ENCODE results near the gene SCAMP4. TPM values are rescaled to one million over a fixed set of nuclear protein-coding genes. Genes with fewer than 3 reads are reported as not detected.
A peak's percentile ranks its signal among the peaks of the same experiment; 100 is the strongest.
"Not testable (repeated sequence)": the region's sequence is repeated elsewhere in the genome, so short reads cannot be mapped to it uniquely, and the experiment has no call there.

Gene SCAMP4
- total RNA-seq, 1 experiment from 2014 or later: 29.2 TPM

DNA sequence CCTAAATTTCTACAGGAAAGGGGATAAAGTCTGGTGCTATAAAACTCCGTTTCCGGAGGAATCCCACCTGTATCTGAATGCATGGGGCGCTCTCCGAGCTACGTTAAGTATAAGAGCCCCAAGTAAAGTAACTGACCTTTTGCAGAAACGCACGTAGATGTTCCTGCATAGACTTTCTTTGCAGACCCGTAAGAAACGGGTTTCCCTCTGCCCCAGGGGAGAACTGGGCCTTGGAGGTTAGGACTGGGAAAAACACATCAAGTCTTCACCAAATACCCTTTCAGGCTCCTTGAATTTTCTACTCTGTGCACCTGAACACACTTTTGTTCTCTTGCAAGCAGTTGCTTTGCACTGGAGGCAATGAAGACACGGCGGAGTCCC lies 29.9 kb upstream of the SCAMP4 start:
- H3K27ac ChIP-seq; H3K9me3 ChIP-seq (replicated peaks); H3K36me3 ChIP-seq; H3K4me1 ChIP-seq; H3K27me3 ChIP-seq; DNase-seq: not testable (repeated sequence)
- peak overlapping the region; percentile 94 for H3K4me3 ChIP-seq

DNA sequence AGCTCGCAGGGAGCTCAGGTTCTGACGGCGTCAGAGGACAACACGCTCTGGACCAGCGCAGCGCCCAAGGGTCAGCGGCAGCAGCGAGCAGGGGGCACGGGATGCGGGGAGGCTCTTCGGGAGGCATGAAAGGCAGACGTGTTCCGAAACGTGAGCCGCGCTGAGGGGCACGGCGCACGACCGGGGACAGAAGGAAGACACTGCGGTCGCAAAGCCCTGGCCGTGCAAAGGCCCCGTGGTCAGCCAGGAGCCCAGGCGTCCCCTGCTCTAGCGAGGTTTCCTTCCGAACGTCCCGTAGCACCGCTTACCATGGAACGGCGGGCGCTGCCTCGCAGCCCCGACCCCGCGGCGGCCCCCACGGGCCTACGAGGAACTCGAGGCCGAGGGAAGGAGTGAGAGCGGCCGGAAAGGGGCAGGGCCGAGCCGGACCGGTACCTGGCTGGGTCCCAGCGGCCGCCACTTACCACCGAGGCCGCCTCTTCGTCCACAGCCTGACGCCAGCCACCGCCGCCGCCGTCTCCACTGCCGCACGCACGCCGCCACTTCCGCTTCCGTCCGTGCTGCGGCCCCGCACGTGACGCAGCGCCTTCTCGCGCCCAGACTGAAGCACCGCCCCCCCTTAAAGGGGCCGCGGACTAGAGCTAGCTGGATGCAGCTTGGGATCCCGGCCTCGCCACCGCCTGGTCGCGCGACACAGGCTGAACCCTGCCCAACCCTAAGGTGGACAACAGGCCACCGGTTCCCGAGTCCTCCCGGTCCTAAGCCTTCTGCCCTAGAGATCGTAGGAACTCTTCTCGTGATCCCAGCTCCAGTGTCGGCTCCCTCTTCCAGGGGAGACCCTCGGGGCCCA lies 29.3 kb upstream of the SCAMP4 start:
- Histone ChIP-seq H3K36me3 (peaks cover 4% of the 10 kb centered on the region; the same call in 1 of the 2 replicates), H3K9me3 (replicated peaks) (no peaks in the 10 kb centered on the region), H3K27ac (peak overlapping the region; percentile 63), H3K4me3 (peak overlapping the region; percentile 94), H3K27me3 (no peaks in the 10 kb centered on the region), H3K4me1 (peaks cover 3% of the 10 kb centered on the region; the same call in 1 of the 2 replicates)
- DNase-seq: peak; percentile 86 to 89

DNA sequence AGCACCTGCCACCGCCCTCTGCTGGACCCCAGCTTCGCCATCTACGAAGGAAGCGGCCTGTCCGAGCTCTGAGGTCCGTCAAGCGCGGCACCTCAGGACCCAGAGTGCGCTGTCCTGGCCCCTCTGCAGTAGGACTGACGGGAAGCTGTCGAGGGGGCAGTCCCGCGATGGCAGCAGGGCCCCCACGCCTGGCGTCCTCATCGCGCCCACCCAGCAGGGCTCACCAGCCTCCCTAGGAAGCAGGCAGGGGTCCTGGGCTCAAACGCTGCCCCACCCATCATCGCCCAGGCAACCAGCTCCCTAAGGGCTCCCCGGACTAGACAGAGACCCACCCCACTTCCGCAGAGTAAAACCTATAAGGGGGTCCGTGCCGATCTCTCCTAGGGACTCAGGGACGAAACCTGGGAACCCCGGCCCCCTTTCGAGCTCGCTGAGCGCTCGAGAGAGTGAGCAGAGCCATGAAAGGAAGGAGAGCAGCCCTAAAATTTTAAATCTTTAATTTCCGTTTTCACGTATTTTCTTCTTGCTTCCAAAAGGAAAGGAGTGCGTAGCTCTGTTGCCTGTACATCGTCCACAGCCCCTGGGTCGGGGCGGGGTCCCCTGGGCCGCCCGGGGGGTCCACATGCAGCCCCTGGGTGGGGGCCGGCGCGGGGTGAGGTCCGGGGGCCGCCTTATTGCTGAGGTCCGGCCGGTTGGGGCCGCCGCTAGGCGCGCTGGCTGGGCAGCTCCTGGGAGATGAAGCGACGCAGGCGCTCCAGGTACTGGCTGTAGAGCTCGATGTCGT lies 28.5 kb upstream of the SCAMP4 start:
- not testable (repeated sequence) for DNase-seq; H3K27me3 ChIP-seq; H3K36me3 ChIP-seq; H3K4me1 ChIP-seq; H3K9me3 ChIP-seq (replicated peaks)
- Histone ChIP-seq H3K27ac (peak overlapping the region; percentile 63), H3K4me3 (peak overlapping the region; percentile 94)

DNA sequence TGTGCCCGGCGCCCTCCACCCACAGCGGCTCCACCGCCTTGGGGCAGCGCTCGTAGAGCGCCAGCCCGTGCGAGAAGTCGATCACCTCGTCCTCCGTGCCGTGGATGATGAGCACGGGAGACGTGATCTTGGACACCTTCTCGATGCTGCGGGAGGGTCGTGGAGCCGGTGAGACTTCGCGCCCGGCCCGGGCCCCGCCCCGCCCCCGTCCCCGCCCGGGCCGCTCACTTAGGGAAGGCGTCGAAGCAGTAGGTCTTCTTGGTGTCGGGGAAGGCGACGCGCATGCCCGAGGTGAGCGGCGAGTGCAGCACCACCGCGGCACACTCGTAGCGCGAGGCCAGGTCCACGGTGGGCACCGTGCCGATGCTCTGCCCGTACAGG lies 27.9 kb upstream of the SCAMP4 start:
- not testable (repeated sequence) for H3K27me3 ChIP-seq; H3K4me3 ChIP-seq; H3K36me3 ChIP-seq; H3K27ac ChIP-seq; H3K4me1 ChIP-seq; DNase-seq; H3K9me3 ChIP-seq (replicated peaks)

DNA sequence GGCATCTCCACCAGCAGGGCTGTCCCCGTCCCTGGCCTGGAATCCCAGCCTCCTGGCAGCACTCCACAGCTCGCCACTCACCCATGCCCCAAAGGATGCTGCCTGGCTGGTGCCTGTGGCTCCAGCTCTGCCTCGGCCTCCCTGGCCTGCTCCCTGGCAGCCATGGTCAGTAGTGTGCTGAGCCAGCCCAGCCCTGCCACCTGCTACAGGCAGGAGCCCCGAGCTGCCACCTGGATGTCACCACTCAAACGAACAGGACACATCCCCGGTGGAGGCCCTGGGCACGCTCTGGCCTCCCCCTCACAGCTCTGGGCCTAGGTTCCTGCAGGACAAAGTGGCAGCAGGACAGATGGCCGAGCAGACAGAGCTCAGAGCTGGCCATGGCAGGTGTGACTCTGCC lies 26.6 kb upstream of the SCAMP4 start:
- not testable (repeated sequence) for H3K9me3 ChIP-seq (replicated peaks); H3K36me3 ChIP-seq; H3K4me3 ChIP-seq; H3K27me3 ChIP-seq; DNase-seq; H3K4me1 ChIP-seq; H3K27ac ChIP-seq

DNA sequence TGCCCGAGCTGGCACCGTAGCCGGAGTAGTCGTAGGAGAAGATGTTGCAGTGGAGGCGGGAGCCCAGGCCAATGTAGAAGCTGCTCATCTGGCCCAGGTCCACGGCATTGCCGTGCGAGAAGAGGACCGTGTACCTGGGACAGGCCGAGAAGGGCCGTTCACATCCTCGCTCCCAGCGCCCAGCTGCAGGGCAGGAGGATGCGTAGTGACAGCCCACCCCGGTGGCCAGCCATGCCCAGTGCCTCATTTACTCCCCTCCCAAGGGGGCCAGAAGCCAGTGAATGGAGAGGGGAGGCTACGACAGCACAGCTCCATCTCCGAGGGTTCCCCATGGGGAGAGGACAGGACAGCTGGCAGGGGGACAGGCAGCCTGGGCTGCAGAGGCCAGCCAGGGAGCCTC lies 25.2 kb upstream of the SCAMP4 start:
- not testable (repeated sequence) for H3K27ac ChIP-seq; H3K4me3 ChIP-seq; H3K36me3 ChIP-seq; DNase-seq; H3K4me1 ChIP-seq; H3K9me3 ChIP-seq (replicated peaks); H3K27me3 ChIP-seq

DNA sequence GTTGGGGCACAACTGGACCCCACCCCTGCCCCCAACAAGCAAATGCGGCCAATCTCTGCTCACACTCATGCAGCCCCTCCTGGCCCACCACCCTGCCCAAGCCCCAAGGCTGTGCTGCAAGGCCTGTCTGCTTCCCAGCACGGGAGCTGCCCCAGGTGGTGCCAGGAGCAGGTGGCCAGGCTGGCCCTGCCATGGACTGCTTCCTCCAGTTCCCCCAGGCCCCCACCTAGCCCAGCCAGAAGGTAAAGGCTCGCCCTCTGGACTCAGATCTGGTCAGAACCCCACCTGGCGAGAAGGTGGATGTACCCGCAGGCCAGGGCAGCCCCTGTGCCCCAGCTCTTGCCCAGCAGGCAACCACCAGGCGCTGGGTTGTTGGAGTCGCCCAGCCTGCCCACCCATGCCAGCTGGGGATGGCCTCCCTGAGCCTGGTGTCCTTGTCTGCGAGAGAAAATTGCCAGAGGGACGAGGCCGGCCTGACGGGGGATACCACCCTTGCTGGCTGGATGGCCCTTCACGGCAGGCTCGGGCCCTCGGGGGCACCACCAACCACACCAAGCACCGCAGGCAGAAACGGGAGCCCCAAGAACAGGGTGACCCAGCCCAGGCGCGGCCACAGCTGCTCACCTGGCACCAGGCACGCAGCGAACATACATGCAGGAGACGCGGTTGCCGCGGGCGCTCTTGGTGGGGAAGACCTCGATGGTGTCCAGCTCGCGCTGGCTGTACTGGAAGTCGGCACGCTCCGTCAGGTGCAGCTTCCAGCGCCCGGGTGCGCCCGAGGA lies 24.4 kb upstream of the SCAMP4 start:
- H3K4me3 ChIP-seq: no peak overlapping the region
- no peak for DNase-seq
- H3K27ac ChIP-seq: no peak overlapping the region
- H3K9me3 ChIP-seq (replicated peaks): no peaks in the 10 kb centered on the region
- no peaks in the 10 kb centered on the region for H3K27me3 ChIP-seq
- H3K4me1 ChIP-seq: 0 out of 2 replicates have a peak, but pooled peaks cover 3% of the 10 kb centered on the region
- H3K36me3 ChIP-seq: no peaks in the 10 kb centered on the region

DNA sequence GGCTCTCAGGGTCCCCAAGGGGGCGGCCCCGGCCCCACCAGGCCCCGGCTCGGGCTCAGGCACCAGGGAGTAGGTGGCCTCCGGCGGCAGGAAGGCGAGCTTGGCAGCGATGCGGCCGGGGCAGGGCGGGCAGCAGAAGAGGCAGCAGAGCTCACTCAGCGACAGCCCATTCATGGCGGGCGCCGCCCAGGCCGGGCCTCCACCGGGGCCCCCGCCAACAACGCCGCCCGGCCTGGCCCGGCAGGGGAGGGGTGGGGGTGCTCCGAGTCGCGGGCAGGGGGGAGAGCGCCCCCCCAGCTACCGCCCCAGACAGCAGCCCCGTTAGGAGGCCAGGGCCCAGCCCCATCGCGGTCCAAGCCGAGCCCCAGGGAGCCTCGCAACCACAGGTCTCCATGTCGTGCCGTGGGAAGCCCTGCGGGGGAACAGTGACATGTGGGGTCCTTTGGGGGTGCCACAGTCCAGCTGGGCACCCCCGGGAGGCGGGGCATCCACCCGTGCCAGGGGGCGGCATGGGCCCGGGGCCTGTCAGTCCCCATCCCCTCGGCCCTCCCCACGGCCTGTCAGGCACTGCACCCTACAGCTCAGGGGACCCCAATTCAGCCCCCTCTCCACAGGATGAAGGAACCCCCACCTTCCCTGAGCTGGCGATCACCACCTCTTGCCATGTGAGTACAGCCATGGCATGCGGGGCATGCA lies 23.7 kb upstream of the SCAMP4 start:
- not testable (repeated sequence) for H3K4me1 ChIP-seq; H3K27ac ChIP-seq; H3K4me3 ChIP-seq; H3K36me3 ChIP-seq; H3K27me3 ChIP-seq; DNase-seq; H3K9me3 ChIP-seq (replicated peaks)

DNA sequence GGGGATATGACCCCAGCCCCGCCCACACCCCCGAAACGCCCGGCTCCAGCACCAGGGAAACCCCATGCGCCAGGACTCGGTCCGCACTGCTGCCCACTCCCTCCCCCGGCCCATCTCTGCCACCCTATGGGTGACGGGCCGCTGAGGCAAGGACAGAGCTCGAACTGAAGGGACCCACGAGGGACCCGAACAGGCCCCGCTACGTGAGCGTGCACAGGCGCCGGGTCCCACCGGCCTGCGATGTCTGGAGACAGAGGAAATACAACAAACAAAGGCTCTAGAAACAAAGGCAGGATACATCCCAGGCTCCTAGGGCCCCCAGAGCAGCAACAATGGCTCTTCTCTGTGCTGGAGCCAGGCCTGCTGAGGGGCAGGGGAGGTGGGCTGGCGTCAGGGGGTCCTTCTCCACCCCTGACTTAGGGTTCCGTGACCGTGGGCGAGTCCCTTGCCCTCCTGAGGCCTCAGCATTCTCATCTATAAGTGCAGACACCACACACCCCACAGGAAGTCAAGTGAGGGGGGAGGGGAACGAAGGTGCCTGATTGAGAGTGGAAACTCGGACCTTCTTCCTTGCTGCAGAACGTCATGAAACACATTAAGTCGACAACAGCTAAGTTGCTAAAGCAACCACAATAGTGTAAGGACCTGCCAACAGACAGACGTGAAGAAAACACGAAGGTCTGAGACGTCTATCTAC lies 23.0 kb upstream of the SCAMP4 start:
- DNase-seq: no peak
- H3K9me3 ChIP-seq (replicated peaks): no peaks in the 10 kb centered on the region
- H3K4me3 ChIP-seq: no peak overlapping the region
- peaks cover 6% of the 10 kb centered on the region; the same call in 1 of the 2 replicates for H3K4me1 ChIP-seq
- no peaks in the 10 kb centered on the region for H3K27me3 ChIP-seq
- no peaks in the 10 kb centered on the region for H3K36me3 ChIP-seq
- H3K27ac ChIP-seq: no peak overlapping the region

DNA sequence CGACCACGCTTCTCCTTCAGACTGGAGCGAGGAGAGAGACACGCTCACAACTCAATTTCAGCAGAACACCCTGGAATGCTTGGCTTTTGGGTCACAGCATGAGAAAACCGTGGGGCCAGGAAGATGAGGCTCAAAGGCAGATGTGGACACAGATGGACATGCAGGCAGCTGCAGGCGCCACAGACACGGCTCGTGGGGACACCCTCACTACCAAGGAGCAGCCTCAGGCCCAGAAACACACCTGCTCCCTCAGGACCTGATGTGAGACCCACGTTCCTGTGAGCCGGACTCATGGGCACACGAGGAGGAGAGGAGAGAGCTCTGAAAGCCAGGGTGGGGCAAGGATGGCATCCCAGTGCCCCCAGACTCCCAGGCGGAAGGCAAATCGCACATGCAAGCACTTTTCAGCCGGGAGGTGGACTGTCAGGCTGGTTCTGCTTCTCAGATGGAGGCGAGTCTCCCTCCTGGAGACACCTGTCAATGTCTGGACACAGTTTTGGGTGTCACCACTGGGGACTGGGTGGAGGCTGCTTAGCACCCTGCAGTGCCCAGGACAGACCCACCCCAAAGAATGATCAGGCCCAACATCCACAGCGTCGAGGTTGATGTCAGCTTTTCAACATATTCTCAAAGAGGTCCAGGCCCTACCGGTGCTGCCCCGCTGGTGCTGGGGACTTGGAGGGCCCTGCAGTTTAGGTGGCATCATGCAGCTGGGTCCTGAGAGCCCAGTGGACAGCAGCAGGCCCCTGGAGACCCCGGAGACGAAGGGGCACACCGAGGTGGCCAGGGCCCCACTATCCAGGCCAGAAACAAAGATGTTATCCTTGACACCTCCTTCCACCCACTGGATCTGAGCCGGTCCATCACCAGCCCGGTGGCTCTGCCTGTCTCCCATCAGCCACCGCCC lies 22.2 kb upstream of the SCAMP4 start:
- Histone ChIP-seq H3K27me3 (no peaks in the 10 kb centered on the region), H3K4me3 (no peak overlapping the region), H3K9me3 (replicated peaks) (no peaks in the 10 kb centered on the region), H3K4me1 (peaks cover 8% of the 10 kb centered on the region; the same call in 1 of the 2 replicates), H3K36me3 (no peaks in the 10 kb centered on the region), H3K27ac (no peak overlapping the region)
- no peak for DNase-seq

DNA sequence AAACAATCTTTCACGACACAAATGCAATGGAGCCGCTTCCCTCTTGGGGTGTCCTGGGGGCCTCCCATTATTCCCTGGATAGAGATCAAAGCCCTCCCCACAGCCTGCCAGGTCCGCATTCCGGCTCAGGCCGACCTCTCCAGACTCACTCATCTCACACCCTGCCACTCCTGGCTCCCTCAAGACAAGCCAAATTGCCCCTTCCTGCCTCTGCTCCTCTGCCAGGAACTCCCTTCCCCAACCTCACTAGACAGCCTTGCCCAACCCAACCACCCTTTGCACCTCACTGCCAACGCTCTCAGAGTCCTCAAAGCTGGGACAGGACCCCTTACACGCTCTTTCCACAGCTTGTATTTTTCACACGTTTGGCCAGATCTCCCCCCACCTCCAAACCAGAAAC lies 21.4 kb upstream of the SCAMP4 start:
- H3K27ac ChIP-seq: no peak overlapping the region
- H3K4me3 ChIP-seq: no peak overlapping the region; the same call in 1 of the 2 replicates
- no peaks in the 10 kb centered on the region for H3K9me3 ChIP-seq (replicated peaks)
- H3K4me1 ChIP-seq: peaks cover 8% of the 10 kb centered on the region; the same call in 1 of the 2 replicates
- H3K36me3 ChIP-seq: no peaks in the 10 kb centered on the region
- no peak for DNase-seq
- H3K27me3 ChIP-seq: no peaks in the 10 kb centered on the region

DNA sequence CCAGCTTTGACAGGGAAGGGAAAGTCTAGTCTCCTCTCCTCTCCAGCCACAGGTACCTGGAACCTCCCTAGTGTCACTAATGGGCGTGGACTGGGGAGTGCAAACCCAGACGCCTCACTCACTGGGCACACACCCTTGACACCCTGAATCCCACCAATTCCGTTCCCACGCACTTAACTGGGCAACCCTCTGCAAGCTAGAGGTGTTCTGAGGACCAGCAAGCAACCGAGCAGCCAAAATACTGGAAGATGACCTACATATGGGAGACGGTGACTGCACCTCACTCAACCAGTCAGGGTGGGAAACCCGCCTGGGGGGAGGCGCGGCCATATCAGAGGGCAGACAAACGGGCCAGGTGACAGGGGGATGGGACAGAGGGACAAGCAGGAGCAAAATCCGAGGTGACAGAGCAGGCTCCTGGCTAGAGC lies 20.9 kb upstream of the SCAMP4 start:
- Histone ChIP-seq H3K27ac (no peak overlapping the region), H3K36me3 (no peaks in the 10 kb centered on the region), H3K27me3 (no peaks in the 10 kb centered on the region), H3K4me1 (peaks cover 8% of the 10 kb centered on the region; the same call in 1 of the 2 replicates), H3K4me3 (peak overlapping the region; percentile 81), H3K9me3 (replicated peaks) (no peaks in the 10 kb centered on the region)
- DNase-seq: no peak

DNA sequence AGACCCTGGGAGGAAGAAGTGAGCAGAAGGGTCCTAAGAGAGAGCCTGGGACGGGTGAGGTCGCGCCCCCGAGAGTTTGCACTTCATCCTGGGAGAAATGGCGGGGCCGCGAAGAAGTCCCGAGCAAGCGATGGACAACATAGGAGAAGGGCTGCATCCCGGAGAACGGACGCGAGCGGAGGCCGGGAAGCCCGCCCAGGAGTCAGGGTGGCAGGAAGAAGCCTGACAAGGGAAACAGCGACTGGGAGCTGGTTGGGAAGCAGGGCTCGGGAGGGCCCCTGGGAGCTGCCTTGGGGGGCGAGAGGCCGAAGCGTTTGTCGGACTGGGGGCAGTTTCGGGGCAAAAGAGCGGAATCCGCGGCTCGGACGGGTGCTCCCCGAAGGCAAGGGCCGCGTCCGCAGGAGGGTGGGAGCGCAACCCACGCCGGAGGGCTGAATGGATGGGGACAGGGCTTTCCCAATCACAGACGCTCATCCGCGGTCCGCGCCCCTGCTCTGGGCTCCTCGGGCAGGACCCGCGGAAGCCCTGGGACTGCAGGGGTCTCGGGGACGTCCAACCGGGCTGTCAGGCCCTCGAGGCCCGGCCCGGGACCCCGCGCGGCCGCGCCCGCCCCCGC lies 20.4 kb upstream of the SCAMP4 start:
- H3K9me3 ChIP-seq (replicated peaks): no peaks in the 10 kb centered on the region
- H3K27ac ChIP-seq: no peak overlapping the region
- no peak for DNase-seq
- peak overlapping the region; percentile 81 for H3K4me3 ChIP-seq
- H3K36me3 ChIP-seq: no peaks in the 10 kb centered on the region
- H3K4me1 ChIP-seq: peaks cover 8% of the 10 kb centered on the region; the same call in 1 of the 2 replicates
- no peaks in the 10 kb centered on the region for H3K27me3 ChIP-seq
